Type B pancreatic cell (in vitro differentiated cells): ENCODE data around the gene PKHD1. TPM values are rescaled to one million over a fixed set of nuclear protein-coding genes. Genes with fewer than 3 reads are reported as not detected.

Source experiments
- DNase-seq: peaks from one replicate; pipeline ENCODE4 v3.0.0; 2021; ENCODE audit warnings: mixed read lengths; ENCODE audit not compliant: unreplicated experiment; ENCODE audit errors: extremely low spot score
- H3K27ac Mint-ChIP-seq: 2 replicates; pipeline ENCODE4 v1.8.0; 2021; ENCODE audit warnings: mild to moderate bottlenecking, mixed read lengths
- H3K27me3 Mint-ChIP-seq: 2 replicates; pipeline ENCODE4 v1.8.0; 2021; ENCODE audit warnings: mixed read lengths
- H3K36me3 Mint-ChIP-seq: 2 replicates; pipeline ENCODE4 v1.8.0; 2021; ENCODE audit warnings: mixed read lengths
- H3K4me1 Mint-ChIP-seq: one replicate; pipeline ENCODE4 v1.8.0; 2021; ENCODE audit warnings: mixed read lengths; ENCODE audit not compliant: unreplicated experiment
- H3K4me3 Mint-ChIP-seq: 2 replicates; pipeline ENCODE4 v1.8.0; 2021; ENCODE audit warnings: mild to moderate bottlenecking, mixed read lengths
- H3K9me3 Mint-ChIP-seq: 2 replicates; pipeline ENCODE4 v1.8.0; 2021; ENCODE audit warnings: mixed read lengths
- total RNA-seq: library from RNA; stranded (reverse); gene quantifications from 2 replicates; pipeline ENCODE4 v1.2.1, GENCODE V29; 2021; ENCODE audit warnings: low replicate concordance
- TF ChIP-seq, protein P1 (sequence below): fragments of 200-600 bp; sonication (generic); conservative IDR thresholded peaks from 2 replicates; pipeline ENCODE4 v1.5.0; 2021; ENCODE audit warnings: antibody characterized with exemption, mild to moderate bottlenecking

The PKHD1 gene
- total RNA-seq, 1 donor from 2014 or later: 0.75 TPM

- Mint-ChIP-seq H3K27ac (no peak overlapping the region), H3K9me3 (no peaks in the 10 kb centered on the region), H3K27me3 (no peaks in the 10 kb centered on the region), H3K4me1 (no peaks in the 10 kb centered on the region), H3K36me3 (no peaks in the 10 kb centered on the region), H3K4me3 (no peak overlapping the region)
- no peak for DNase-seq
- TF ChIP-seq, protein P1, sequence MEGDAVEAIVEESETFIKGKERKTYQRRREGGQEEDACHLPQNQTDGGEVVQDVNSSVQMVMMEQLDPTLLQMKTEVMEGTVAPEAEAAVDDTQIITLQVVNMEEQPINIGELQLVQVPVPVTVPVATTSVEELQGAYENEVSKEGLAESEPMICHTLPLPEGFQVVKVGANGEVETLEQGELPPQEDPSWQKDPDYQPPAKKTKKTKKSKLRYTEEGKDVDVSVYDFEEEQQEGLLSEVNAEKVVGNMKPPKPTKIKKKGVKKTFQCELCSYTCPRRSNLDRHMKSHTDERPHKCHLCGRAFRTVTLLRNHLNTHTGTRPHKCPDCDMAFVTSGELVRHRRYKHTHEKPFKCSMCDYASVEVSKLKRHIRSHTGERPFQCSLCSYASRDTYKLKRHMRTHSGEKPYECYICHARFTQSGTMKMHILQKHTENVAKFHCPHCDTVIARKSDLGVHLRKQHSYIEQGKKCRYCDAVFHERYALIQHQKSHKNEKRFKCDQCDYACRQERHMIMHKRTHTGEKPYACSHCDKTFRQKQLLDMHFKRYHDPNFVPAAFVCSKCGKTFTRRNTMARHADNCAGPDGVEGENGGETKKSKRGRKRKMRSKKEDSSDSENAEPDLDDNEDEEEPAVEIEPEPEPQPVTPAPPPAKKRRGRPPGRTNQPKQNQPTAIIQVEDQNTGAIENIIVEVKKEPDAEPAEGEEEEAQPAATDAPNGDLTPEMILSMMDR: no peak
Observed at GRCh38 chr6:52125139-52125538, 37.7 kb upstream of the PKHD1 start.

DNA sequence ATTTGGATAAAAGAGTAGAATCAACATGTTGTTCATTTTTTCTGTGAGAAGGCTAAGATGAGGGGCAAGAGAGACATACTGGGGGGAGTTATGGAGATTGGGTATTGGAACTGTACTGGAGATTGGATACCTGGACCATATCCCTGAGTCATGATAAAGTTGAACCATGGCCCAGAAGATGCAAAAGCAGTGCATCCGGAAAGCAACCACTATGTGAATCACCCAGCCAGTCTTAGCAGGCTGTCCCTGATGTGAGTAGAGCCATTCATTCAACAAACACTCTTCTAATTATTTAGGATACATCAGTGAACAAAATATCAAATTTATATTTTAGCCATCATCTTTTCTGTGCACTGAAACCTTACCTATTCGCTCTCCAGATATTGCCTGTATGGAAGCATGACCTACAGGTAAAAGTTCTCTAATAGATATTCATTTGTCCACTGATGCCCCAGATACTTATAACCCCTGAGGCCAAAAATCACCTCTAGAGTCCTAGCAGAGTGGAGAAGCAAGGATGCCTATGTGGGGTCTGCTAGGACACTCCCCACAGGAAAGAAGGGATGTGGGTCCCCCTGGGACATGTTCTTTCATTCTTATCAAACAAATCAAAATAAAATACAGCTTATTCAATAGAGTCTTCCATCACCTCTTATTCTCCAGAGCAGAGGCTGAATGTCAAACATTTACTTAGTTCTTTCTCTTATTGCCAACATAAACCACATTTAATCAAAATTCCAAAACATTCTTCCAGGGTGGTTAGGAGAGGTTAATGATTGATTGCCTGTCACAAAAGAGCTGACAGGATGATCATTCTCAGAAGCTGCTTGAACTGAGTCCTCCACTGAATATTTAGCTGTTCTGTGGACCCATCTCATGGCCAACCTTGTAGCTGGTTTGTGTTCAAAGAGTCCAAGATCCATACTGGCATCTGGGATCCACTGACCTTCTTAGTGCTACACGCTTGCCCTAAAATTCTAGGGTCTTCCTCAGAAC is 37.0 kb upstream of the PKHD1 start:
- Mint-ChIP-seq H3K27ac (no peak overlapping the region), H3K36me3 (no peaks in the 10 kb centered on the region), H3K9me3 (peaks cover 1% of the 10 kb centered on the region), H3K4me1 (no peaks in the 10 kb centered on the region), H3K27me3 (no peaks in the 10 kb centered on the region), H3K4me3 (no peak overlapping the region)
- TF ChIP-seq, protein P1: no peak
- no peak for DNase-seq

DNA sequence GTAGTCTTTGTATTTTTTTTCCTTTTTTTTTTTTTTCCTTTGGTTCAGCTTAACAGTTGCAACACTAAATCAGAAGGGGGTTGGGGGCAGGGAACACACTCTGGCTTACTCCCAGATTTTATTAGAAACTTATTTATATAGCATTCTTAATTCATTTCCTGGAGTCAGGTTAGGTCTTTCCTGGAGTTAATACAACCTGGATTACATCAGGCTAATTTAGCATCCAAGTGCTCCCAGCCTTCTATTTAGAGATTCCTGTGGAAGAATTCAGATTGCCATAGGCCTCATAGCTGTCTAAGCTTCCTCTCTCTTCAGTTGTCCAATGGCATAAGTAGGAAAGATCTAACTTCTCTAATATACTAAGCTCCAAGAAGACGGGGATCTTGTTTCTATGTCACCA is 35.8 kb upstream of the PKHD1 start:
- Mint-ChIP-seq H3K36me3 (no peaks in the 10 kb centered on the region), H3K27me3 (no peaks in the 10 kb centered on the region), H3K4me3 (no peak overlapping the region), H3K9me3 (peaks cover 5% of the 10 kb centered on the region), H3K4me1 (no peaks in the 10 kb centered on the region), H3K27ac (no peak overlapping the region)
- no peak for DNase-seq
- TF ChIP-seq, protein P1: no peak

DNA sequence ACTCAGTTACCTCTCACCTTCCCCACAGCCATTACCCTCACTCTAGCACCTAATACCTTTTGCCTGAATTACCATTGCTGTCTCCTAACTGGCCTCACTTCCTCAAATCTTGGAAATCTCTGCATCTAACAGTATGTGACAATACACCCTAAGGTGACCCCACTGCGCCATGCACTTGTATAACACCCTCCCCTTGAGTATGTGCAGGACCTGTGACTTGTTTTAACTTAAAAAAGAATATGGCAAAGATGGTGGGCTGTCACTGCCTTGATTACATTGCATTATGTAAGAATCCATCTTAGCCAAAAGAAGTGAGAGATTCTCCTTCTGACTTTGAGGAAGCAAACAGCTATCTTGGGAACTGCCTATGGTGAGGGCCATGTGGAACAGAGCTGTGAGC is 29.9 kb upstream of the PKHD1 start:
- Mint-ChIP-seq H3K4me1 (no peaks in the 10 kb centered on the region), H3K36me3 (peaks cover under 1% of the 10 kb centered on the region), H3K4me3 (no peak overlapping the region), H3K27ac (no peak overlapping the region), H3K27me3 (peaks cover 4% of the 10 kb centered on the region), H3K9me3 (peaks cover 5% of the 10 kb centered on the region)
- TF ChIP-seq, protein P1: no peak
- DNase-seq: no peak

- no peak overlapping the region for H3K4me3 Mint-ChIP-seq
- H3K27ac Mint-ChIP-seq: no peak overlapping the region
- no peaks in the 10 kb centered on the region for H3K4me1 Mint-ChIP-seq
- H3K27me3 Mint-ChIP-seq: peaks cover 4% of the 10 kb centered on the region
- TF ChIP-seq, protein P1: no peak
- peaks cover 4% of the 10 kb centered on the region for H3K36me3 Mint-ChIP-seq
- no peak for DNase-seq
- H3K9me3 Mint-ChIP-seq: peaks cover 9% of the 10 kb centered on the region
Observed at GRCh38 chr6:52116605-52116948, 29.2 kb upstream of the PKHD1 start.
